SHP77 treated with DMSO at 0.1 percent for 48 hours (cell line): ENCODE results near the gene CACYBP.
A peak's percentile ranks its signal among the peaks of the same experiment; 100 is the strongest.

Experiments
- DNase-seq: peaks from one replicate; lab custom pipeline; 2025; lab: John Stamatoyannopoulos, UW

Gene CACYBP

DNA sequence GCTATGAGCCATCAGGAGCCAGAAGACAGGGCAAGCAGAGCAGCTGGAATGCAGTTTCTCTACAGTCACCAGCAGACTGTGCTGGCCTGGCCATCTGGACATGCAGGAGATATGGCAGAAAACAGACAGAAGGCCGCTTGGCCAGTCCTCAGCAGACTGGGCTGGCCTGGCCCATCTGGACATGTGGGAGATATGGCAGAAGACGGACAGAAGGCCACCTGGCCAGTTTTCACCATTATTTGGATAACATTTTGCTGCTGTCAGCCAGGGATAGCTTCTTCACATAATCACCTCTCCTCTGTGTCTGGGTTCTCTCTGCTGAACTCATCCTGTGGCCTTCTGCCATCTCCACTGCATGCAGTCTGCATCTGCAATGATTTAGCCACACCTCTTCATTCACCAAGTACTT, 25.0 kb upstream of the CACYBP start:
- no peak for DNase-seq

DNA sequence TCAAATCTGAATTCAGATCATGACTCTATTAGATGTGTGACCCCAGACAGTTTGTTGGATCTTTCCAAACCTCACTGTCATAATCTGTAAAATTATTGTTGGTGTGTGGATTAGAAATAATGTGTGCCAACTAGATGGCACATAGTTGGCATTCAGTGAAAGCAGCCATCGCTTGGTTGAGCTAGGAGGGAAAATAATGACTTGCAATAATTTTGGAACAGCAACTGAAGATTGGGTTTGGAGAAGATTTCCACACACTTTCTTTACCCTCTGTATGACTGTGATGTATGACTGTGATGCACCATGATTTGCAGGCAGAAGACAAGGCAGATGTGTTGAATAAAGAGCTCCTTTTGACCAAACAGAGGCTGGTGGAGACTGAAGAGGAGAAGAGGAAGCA, 24.0 kb upstream of the CACYBP start:
- no peak for DNase-seq

DNA sequence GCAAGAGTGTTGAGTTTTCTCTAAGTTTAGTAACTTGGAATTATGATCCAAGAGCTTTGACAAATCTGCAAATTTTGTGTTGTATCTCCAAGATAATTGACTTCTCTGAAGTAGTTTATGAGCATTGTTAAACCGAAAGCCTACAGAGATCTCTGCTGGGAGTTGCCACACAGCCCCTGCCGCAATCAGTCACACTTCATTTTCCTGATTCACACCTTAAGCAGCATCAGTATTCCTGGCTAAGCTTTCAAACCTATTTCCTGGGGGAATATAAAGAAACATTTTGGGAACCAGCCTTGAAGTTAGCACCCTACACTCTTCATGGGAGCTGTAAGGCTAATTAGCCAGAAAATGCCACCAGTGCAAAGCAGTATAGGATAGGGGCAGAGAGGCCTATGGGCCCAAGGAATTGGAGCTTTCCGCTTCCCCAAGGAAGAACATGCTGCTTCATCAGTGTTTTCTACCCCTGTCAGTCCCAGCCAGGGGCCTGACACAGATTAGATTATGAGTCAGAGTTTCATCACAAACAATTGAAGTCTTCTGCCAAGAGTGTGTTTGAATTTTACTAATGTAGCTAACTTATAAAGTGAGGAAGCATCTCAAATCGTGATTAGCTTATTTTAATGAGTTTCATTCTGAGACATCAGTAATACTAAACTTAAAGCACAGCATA, 23.2 kb upstream of the CACYBP start:
- DNase-seq: no peak

DNA sequence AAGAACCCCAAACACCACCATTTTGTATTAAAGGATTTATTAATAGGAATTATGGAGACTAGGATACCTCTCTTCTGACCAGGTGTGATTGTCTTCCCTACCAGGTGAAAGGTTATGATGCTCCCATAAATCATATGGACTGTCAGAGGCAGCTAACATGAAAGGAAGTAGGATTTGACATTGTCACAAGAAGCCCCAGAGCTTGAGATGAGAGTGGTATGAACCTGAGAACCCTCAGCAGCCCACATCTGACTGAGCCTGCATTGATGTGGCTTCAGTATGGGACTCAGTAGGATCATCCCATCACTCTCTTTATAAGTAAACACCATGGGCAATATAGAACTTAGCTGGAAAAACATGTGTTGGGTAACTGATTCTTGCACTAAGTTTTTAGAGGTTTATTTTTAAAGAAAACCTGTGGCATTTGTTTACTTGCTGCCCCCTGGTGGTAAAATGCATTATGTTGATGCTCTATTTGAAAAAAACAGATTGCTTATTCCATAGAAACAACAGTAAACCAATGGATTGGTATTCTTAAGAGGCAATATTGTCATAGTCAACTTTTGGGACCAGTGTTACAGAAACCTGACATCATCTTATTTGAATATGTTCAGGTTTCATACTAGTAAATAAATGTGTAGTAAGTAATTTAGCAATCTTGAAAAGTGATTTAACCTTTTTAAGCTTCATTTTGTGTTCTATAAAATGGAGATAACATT, 16.6 kb upstream of the CACYBP start:
- no peak for DNase-seq

DNA sequence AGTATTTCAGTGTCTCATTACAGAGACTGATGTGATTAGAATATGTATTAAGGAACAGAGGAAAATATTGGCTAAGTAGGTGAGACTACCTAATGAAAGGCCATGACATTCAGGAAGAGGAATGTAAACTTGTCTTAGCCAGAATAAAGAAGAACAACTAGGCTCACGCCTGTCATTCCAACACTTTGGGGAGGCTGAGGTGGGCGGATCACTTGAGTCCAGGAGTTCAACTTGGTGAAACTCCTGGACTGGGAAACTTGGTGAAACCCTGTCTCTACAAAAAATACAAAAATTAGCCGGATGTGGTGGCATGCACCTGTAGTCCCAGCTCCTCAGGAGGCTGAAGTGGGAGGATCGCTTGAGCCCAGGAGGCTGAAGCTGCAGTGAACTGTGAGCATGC, 14.8 kb upstream of the CACYBP start:
- no peak for DNase-seq

DNA sequence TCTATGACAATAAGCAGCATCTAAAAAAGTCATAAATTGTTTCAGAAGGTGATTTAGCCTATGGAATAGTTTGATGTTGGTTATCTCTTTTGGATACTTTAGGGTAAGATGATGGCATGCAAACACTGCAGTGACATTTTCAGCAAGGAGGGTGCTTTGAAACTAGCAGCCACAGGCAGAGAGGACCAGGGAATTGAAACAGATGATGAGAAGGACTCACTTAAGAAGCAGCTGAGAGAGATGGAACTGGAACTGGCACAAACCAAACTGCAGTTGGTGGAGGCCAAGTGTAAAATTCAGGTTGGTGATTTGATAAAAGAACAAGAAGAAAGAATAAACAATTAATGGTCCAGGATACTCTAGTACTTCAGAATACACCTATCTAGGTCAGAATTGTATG, 11.2 kb upstream of the CACYBP start:
- DNase-seq: no peak

DNA sequence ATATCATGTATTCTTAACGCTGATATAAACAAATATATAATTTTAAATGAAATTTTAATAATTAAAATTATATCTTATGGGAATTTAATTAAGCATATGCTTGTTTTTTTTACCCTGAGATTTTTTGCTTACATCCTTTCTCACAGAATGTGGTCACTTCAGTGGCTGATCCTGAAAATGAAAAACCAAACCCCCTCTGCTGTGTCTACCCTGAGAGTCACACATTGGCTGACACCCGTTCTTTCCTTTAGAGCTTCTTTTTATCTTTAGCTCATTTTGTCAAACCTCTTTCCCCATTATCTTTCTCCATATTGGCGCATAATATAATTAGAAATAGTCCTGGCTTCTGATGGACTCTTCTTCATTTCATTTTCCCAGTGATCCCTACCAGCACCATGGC, 10.8 kb upstream of the CACYBP start:
- no peak for DNase-seq

DNA sequence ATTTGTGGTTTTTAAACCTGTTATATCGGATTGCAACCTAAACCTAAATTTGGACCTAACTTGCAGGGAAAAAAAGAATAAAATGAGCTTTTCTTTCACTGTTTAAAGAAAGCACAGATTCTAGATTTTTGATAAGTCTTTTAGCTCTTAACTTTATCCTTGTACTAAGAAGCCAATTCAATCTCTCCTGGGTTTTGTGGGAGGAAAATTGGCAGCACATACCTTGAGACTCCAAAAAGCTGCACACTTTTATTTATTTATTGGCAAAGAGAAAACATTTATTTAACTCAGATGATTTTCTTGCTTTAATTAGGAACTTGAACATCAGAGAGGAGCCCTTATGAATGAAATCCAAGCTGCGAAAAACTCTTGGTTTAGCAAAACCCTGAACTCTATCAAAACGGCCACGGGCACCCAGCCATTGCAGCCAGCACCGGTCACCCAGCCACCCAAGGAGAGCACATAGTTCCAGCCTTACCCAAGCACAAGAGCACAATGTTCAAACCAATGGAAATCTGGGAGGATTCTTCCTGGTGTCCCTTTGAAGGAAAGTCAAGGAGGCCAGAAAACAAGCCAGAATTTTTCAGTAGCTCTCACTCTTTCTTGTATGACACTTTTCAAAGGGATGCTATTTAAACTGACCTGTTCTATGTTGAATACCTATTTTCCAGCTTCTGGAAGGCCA, 10.1 kb upstream of the CACYBP start:
- DNase-seq: no peak

DNA sequence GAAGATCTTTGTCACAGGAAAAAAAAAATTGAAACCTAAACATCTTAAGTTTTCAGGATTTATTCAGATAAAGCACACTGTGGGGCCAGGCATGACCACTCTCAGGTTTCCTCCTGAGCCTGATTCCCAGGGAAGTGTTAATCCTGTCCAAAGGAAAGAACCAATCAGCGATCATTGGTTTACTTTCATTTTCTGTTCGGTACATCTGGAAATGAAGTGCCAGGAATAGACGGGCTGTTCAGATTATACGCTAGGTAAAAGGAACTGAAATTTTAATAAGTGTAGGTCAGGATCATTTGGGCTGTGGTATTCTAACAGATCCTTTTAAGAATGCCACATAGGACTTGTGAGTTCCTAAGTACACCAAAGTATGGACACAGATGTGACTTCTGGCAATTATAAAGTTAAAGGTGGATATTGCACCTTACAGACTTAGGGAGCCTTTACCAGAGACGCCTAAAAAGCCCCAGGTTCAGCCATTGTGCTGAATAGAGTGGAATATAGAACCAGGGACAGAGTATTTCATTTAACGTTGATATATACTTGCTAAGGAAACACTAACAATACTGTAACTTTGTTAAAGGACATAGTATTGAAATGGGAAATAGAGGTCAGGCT, 9.3 kb upstream of the CACYBP start:
- peak; percentile 42 for DNase-seq

DNA sequence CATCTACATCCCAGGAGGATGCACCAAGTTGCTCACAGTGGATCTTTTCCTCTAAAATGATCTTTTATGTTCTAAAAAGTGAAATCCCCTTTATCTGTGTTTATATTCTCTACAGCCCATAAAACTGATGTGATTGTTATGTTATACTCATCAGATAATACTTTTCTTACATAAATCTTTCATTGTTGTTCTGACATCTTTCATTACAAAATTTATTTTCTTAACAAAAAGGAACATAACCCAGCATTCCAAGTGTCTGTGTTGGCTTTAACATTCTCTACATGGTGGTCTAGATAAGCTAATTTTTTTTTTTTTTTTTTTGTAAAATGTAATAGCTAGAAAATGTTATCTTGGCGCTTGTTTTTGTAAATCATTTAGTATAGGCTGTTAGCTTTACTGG, 8.3 kb upstream of the CACYBP start:
- DNase-seq: no peak

DNA sequence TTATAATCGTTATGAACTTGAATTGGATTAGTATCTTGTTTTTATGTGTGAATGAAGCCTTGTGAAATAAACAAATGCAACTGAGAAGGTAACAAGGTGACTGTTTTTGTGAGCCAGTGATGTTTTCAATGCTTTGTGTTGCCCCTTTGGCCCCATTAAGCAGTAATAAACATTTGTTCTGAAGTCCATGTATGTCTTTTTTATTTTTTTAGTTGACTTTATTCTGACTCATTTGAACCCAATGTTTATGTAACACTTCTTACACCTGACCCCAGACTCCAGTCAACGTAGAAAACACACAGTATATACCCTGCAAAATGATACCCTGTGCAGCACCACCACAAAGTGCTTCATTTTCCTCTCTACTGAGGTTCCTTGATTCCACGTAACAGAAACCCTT, 4.6 kb upstream of the CACYBP start:
- no peak for DNase-seq

DNA sequence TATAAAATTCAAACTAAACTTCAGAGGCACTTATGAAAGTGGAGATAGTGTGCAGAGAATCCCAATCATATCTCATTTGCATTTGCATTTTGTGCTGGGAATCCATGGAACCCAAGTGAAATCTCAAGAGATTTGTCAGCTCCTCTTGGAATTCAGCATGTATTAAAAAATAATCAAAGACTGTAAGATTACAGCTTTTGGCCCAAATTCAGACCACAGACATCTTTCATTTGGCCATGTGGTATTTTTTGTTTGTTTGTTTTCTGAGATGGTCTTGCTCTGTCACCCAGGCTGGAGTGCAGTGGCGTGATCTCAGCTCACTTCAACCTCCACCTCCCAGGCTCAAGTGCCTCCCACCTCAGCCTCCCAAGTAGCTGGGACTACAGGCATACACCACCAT, 3.8 kb upstream of the CACYBP start:
- no peak for DNase-seq

DNA sequence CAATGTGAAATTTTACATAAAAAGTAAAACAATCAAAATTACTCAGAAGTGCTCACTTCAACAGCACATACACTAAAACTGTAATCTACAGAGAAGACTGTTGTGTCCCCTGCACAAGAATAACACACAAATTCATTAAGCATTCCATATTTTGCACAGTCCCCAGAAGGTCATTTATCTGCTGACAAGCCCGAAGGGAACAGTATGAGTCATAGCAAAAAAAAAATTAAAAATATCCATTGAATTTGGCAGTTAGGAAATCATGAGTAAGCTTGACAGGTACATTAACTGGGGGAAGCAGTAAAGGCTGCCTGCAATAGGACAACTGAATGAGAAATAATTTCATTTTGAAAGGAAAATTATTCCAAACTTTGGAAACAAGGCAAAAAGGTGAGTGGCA, 3.3 kb upstream of the CACYBP start:
- DNase-seq: no peak

DNA sequence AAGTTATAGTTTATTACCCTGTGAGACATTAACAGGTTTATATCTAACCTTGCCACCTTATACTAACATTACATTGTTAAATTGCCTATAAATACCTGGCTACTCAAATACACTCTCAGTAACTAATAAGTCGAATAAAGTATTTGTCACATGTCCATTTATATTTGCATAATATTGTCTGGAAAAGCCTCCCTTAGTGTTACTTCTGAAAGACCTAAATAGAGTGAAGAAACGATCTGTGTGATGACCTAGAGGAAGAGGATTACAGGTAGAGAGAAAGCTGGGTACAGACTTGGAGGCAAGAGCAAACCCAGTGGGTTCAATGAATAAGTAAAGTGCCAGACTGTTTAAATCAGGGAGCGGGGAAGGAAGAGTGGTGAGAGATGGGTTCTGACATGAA, 2.7 kb upstream of the CACYBP start:
- no peak for DNase-seq

DNA sequence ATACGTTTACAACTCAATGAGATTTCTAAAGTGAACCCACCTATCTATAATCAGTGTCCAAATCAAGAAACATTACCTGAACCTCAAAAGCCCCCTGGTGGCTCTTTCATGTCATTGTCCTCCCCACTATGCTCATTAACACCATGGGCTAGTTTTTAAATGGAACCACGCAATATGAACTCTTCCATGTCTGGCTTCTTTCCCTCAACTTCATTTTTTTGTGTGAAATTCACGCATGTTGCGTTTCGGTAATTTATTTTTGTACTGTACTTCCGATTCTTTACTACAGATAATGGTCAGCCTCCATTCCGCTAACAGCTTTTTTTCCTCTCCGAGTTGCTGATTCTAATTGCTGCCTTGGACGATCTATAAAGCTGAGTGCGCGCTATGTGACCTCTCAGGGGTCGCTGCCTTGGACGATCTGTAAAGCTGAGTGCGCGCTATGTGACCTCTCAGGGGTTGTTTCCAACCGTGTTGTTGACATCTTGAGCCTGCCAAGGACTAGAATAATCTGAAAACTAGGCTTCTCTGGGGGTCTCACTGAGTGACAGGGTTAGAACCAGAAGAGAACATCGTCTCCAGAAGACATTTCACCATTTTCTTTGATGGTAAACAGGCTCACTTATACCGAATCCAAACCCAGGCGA, 1.1 kb upstream of the CACYBP start:
- DNase-seq: peak; percentile 72

DNA sequence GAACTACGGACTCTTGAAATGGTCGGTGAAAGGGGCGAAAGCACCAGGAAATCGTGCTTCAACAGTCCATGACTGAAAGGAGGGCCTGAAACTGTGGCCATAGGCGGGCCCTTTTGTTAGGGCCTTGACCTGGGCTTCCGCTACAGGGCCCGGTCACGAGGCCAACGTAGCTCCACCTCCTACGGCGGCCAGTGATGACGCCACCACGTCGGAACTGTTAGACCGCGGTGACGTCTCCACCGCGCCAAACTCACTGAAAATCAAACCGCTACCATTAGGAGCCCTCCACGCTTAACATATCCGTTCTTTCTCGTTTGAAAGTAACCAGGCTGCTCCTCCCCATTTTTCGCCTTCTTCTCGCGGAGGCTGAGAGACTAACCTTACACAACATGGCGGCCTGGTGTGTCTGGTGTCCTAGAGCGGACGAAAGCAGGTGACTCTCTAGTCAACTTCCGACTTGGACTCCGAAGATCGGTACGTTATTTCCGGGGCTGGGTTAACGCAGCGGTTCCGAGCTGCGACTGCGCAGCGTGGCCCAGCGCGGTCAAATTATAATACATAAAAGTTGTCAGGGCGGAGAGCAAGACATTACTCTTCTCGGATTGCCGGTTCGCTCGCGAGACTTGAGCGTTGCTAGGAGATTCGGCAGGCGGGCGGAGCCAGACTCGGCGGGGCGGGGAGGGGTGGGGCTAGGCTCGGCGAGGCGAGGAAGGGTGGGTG, 371 bp upstream of the CACYBP start:
- peak; percentile 89 for DNase-seq

DNA sequence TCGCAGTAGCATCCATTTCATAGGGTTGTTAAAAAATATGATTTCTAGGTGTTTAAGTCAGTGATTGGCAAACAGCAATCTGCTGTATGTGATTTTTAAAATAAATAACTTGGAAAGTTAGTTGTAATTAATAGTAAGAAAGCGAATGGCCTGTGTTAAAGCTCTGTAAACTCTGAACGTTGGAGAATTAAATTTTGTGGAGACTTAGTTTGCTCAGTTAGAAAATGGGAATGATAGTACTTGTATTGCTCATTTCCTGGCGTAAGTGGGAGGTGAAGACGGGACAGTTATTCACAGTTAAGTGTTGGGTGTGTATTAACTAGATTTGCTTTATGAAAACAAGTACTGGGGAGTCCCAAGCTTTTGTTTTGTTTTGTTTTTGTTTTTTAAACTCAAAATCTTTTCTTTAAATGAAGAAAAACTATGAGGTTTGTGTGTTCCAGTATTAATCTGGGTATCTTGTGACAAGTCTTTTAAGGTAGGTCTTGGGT, 995 bp downstream of the CACYBP start:
- no peak for DNase-seq

DNA sequence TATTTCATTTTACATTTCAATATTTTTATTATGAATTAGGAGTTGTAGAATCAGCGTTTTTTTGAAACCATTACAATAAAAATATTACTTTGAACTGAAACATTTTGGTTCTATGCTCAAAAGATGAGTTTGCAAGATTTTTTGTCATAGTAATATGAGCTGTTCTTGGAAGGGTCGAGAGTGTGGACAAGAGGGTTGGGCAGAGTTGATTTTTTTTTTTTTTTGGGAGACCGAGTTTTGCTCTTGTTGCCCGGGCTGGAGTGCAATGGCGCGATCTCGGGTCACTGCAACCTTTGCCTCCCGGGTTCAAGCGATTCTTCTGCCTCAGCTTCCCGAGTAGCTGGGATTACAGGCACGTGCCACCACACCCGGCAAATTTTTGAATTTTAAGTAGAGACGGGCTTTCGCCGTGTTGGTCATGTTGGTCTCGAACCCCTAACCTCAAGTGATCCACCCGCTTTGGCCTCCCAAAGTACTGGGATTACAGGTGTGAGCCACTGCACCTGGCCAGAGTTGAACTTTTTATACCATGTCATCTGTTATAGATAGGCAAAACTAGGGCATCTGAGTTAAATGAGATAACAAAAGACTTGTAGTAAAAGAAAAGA, 3.3 kb downstream of the CACYBP start:
- no peak for DNase-seq

DNA sequence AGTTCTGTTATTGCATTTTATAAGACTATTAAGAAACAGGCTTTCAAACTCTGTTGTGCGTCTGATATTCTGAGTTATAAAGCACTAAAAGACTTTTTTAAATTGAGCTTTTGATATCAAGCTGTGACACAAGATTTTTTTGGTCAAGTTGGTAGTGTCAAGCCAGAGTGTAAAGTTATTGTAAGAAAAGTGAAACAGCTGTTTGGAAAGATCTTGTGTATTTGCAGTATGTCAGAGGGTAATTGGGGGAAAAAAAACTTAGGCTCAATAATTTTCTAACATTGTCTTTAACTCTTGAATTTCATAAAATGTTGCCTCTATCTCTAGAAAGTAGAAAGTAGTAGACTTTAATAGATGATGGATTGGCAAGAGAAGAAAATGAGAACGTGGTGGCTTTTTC, 3.8 kb downstream of the CACYBP start:
- DNase-seq: no peak

DNA sequence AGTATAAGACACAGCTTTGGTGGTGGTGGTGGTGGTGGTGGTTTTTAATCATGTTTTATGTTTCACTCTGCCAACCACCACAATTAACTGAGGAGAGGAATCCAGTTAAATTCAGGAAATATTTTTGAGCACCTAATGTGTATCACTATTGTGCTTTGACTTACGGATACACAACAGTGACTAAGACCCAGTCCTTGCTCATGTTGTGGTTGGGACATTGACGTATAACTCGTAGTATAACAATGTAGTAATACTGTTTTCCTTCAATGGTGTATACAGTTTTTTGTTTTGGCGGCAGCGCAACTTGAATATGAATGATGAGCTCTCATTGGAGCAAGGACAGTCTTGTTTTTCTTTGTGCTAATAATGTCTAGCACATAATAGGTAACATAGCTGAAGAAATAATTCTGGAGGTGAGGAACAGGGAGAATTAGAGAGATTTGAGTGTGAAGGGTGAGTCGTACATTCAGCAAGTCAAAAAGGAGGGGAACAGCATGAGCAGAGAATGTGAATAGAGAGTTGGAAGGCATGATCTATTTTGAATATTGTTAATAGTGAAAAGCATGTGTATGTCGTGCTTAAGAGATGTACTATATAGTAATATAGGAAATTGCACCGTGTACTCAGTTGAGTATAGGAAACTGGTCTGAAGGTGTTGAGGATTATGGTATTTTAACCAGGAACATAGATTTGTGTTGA, 5.5 kb downstream of the CACYBP start:
- no peak for DNase-seq

DNA sequence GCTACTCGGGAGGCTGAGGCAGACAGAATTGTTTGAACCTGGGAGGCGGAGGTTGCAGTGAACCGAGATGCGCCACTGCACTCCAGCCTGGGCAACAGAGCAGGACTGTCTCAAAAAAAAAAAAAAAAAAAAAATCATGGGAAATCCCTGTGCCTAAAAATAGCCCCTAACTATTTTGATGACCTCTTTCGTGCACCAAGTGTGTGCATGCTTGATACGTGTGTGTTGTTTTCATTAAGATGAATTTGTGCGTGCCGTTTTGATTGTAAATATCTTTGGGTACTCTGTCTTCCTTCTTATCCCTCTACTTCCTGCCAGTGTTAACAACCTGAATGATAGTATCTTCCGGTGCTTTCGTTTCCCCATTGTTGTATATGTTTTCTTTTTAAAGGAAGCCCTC, 9.8 kb downstream of the CACYBP start:
- no peak for DNase-seq
